Retina (tissue), 1 donor: ENCODE data around the gene PADI4.

Experiments used
- DNase-seq: peaks from one replicate; pipeline ENCODE4 v3.0.0-alpha.2; 2016

Gene PADI4

DNA sequence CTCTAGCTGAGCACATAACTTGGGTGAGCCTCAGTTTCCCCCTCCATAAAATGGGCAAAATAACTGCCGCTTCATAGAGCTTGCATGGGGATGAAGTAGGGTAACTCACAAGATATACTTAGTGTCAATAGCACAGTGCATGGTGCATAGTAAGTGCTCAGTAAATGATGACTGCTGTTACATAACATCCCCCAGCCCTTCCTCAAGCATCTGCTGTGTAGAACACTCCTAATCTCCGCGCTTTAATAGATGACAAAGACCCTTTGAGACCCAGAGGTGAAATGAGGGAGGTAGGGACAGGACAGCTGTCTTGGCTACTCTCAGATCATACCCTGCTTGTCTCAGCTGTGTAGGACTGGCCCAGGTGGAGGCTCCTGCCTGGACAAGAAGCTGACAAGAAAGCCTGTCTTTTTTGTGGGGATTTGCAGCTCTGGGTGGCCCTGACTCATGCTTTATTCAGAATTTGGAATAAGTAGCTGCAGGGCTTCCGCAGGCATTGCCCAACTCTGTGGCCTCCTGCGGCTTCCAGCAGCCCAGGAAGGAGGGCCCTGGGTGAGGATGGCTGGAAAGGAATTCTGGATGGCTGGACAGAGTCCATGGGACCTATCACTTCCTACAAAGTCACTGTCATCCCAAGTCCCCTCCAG, 20.7 kb upstream of the PADI4 start:
- DNase-seq = no peak

DNA sequence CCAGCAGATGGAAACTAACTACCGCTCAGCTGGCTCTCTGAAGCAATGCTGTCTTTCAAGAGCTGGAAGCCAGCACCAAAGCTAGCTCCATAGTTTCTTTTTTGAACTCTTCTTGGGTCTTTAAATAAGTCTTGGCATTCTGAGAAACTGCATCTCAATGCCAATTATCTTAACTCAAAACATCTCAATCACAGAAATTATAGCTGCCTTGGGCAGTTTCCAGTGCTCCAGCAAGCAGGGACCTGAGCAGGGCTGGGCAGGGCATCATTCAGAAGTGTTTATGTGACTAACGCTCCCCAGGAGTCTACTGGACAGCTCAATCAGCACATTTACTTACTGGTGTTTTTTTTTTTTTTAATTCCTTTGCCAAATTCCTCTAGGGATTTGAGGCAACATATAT, 18.3 kb upstream of the PADI4 start:
- no peak for DNase-seq

DNA sequence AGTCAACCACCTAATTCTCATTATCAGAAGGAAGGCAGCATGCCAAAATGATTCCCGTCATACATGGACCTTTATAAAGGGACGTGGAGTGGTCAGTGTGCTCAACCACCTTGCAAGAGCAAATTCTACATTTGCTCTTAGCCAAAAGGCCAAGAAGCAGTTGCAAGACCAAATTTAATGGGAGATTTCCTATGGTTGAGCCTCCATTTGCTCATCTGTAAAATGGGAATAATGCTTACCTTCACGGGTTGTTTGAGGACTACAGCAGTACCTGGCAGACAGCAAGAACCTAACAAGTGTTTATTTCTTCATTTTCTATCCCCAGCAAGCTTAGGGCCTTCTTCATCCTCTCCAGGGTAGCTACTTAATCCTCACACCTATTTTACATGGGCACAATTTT, 17.4 kb upstream of the PADI4 start:
- no peak for DNase-seq

DNA sequence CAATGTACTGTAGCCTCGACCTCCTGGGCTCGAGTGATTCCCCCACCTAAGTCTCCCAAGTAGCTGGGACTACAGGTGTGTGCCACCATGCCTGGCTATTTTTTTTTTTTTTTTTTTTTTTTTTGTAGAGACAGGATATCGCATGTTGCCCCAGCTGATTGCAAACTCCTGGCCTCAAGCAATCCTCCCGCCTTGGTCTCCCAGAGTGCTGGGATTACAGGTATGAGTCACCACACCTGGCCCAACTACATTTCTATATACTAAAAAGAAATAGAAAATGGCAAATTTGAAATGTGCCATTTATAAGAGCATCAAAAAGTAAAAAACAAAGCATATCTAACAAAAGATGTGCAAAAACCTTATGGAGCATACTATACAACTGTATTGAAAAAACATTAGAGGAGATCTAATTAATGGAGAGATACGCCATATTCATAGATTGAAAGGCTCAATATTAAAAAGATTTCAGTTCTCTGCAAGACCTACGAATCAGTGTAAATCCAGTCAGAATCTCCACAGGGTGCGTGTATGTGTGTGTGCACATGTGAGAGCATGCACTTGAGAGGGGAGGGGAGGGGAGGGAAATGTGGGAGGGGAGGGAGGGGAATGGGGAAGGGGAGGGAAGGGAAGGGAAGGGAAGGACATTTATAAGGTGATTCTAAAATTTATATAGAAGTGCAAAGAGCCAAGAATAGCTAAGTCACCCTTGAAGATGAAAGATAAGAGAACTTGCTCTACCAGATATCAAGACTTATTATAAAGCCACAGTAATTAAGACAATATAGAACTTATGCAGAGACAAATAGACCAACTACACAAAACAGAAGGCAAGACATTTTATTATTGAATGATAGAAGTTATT, 15.5 kb upstream of the PADI4 start:
- no peak for DNase-seq

DNA sequence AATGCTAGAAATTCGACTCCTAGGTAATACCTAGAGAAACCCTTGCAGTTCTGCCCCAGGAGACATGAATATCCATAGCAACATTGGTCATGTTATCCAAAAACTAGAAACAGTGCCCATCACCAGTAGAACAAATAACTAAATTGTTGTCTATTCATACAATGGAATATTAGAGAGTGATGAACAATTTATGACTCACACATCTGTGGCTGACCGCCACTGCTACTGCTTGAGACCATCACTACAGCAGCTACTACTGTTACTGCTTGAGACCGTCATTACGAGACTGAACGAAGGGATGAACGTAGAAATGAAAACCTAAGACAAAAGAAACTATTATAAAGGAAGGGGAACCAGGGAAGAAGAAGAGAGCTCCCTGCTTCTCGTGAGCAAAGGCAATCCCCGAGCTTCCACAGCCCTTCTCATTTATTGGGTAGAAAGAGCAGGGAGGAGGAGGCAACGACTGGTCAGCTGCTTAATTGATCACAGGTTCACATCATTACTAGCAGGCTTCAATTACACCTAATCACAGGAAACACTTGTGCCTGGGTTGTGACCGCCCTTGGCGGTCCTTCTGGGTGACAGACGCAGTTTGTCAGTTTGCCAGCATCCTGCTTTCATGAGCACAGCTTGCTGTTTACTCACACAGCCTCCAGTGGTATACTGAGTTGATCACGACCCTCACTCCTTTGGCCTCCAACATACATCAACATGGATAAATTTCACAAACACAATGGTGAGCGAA, 14.1 kb upstream of the PADI4 start:
- DNase-seq = no peak

DNA sequence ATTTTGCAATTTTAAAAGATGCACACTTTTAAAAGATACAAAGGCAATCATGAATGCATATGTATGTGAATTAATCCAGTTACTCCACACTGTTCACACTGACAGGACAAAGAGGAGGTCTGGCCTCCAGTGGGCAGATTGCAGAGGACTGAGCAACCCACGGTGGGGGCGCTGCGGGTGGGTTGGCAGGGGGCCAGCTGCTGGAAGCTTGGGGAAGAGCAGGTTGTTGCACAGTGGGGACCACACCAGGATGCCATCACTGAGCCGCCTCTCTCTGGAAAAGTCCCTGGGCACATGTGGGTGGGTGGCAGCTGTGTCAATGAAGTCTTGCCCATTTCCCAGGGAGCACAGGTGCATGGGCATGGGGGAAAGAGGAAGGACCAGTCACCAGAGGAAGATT, 12.7 kb upstream of the PADI4 start:
- no peak for DNase-seq

DNA sequence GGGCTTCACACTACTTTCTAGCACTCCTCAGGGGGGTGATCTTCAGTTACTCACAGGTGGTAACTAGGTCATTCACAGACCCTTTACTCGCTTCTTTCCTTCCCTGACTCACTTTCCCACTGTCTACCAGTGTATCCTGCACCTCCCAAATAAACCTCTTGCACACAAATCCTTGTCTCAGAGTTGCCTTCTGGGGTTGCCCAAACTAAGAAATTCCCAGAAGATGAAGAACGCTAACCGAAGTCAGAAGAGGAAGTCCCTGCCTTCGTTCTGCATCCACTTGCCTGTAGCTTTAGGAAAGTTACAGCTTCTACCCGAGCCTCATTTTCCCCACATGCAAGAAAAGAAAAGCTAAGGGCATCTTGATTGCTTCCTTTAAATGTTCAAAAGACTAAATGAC, 11.9 kb upstream of the PADI4 start:
- no peak for DNase-seq

DNA sequence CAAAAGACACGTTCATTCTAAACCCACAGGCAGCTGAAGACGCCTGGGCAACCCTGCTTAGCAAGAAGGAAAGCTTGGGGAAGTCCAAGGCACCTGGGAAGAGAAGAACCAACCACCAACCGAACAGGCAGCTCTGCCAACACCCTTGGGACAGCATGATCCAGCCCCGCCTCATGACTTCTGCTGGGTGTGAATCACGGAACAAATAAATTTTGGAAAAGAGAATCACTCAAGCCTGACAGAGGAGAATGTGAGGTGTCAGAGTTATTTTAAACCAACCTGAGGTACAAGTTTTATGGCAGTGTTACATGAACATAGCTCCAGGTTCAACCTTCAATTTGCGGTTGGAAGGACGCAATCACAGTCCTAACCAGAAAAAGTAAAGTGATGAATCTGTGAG, 10.0 kb upstream of the PADI4 start:
- DNase-seq = no peak

DNA sequence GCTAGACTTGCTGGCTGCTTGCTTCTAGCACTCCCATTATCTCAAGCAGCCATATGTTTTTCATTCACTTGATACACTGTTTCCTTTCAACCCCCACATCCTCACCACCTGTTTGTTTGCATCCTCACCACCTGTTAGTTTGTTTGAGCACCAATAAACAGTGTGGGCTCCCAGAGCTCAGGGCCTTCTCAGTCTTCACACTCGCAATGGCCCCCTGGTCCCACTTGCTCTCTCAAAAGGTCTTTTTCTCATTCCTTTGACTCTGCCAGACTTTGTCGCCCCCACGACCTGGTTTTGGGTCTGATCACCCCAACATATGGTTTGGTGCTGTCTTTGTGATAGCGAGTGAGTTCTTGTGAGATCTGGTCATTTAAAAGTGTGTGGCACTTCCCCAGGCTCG, 6.2 kb upstream of the PADI4 start:
- no peak for DNase-seq

DNA sequence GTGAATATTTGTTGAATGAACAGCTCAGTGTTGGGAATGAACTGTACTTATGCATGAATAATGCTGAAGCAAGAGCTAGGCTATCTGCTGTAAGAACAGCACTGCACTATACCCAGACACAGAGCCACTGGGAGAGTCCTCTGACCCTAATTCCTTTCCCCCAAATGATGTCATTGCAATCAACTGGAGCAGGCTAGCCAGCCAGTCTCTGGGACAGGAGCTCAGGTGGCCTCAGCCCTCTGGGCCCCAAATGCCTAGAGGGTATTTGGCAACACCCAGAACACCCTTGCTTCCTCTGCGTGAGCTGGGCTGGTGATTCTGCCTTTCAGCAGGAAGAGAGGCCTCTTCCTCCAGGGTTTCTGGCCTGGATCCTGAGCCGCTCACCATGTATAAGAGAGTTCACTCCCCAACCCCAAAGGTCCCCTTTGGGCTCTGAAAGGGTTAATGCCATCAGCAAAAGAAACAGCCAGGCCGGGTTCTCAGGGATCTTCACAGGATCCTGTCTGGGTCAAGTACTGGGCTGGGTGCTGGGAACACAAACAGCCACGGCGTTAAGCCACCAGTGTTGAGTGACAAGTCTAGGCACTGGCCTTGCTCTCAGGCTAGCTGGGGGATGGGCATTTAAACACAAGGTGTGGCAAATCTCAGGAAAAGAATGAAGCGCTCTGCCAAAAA, 3.7 kb upstream of the PADI4 start:
- DNase-seq = no peak

DNA sequence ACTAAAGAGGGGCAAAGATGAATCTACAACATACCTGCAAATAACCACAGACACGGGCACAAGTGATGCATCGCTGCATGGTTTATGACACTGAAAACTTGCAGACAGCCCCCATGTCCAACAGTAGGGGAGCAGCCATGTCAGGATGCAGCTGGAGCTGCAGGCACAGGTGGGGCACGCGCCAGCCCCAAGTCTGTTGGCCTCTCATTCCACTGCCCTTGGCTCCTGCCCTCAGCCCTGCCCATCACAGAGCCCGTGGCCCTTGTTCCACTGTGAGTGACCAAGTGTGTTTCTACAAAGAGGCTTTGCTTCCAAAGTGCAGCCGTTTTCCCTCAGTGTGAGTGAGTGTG, 3.2 kb upstream of the PADI4 start:
- no peak for DNase-seq

DNA sequence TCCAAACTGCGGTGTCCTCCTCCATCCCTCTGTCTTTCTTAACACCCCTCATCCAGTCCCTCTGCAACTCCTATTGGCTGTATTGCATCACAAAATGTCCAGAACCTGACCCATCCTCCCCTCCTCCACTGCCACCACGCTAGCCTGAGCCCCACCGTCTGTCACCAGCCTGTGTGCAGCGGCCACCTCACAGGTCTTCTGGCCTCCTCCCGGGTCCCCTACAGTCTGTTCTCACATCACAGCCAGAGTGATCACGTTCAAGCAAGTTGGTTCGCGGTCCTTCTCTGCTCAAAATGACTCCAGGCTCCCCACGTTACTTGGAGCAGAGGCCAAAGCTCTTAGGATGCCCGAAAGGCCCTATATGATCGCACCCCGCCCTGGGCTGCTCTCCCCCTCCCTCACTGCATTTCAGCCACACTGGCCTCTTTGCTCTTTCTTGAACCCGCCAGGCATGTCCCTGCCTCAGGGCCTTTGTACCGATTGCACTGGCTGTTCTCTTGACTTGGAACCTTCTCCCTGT, 2.4 kb upstream of the PADI4 start:
- no peak for DNase-seq

DNA sequence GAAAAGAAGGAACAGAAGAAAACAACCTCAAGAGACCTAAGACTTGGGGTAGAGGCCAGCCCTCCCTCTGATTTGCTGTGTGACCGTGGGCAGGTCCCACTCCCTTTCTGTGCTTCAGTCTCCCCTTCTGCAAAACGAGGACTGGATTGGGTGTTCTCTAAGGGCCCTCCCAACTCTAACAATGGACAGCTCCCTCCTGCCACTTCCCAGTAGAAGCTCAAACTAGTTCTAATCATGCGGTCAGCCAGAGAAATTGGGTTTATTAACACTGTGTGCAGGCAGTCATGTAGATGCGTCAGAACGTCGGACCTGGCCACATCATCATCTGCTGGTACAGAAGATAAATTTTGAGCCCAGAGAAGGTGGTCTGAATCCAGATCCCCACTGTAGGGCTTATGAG, 1.6 kb upstream of the PADI4 start:
- no peak for DNase-seq

DNA sequence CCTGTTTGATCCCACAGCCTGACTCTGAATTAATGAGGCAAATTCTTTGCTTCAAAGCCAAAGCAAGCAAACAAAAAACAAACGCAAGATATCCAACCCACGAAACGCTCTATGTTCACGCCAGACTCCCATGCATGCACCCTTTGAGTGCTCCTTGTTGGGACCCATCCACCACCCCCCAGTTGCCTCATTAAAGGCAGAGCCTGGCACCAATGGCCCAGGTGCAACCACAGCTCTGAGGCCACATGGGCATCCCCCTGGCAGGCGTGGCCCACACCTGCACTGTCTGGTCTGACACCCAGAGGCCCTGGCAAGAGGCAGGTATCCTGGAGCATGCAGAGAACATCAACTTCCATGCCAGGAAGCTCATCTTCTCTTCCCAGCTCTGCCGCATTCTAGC, 1.1 kb upstream of the PADI4 start:
- DNase-seq = no peak

DNA sequence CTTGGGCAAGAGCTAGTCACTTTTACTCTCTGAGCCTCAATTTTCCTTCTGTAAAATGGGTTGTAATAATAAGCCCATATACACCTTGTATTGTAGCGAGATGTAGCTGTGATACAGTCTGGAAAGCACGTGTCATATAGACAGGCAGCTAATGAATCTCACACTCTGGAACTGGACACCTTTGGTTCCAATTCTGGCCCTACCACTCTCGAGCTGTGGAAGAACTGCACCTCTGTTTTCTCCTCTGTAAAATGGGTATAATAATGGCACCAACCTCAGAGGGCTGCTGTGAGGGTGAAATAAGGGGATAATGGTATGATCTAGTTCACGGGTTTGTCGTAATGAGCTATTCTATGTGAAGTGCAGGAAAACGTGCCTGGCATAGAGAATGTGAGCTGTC, 668 bp upstream of the PADI4 start:
- no peak for DNase-seq

DNA sequence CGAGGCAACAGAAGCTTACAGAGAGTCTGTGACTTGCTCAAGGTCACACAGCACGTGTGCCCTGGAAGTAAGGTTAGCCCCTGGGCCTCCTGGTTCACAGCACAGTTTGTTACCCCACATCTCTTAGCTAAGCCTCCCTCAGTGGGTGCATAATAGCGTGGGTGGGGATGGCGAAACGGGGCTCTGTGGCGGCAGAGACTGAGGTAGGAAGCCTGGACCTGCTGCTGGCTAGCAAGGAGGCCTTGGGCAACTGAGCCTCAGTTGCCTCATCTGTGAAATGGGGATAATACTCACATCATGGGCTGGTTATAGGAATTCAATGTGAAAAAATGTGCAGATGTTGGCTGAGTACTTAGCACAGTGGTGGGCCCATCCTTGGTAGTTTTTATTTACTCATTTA, 596 bp downstream of the PADI4 start:
- no peak for DNase-seq

DNA sequence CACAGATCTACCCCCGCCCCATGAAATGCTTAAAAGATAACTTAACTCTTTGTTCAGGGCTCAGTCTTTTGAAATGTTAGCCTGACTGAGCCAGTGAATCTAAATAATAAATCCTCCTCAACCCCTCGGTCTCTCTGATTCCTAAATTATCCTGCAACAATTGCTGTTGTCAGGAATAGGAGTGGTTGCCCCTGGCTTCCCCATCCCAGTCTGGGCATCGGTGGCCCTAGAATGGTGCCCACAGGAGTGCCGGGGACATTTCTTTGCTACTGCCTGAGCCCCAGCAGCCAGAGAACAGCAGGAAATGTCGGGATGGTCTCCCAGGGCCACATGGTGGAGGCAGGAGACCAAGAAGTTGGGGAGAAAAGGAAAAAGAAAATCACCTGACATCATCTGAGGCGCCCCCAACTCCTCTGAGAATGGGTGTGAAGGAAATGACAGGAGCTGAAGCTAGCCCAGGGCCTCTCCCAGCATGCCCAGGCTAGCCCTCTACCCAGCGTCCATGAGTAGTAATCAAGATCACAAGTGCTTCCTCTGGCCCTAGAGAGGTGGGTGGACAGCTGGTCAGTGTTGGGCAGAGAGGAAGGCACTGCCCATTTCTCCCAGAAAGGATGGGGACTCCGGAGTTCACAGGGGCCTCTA, 1.6 kb downstream of the PADI4 start:
- no peak for DNase-seq

DNA sequence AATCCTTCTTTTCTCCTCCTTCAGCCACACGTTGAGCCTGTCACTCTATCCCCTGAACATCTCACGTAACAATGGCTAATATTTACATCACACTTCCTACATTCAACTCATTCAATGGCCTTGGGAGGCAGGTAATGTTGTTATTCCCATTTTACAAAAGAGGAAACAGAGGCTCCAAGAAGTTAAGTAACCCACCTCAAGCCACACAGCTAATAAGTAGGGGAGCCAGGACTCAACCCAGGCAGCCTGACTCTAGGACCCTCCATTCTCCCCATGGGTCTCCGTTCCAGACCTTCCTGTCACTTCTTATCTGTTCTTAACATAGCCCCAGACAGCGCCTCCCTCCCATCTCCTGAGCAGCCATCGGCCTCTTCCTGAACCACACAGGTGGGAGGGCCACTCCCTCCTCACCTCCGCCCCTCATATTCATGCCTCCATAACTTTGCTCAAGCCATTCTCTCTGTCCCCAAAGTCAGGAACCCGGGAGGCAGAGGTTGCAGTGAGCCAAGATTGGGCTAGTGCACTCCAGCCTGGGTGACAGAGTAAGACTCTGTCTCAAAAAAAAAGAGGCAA, 2.2 kb downstream of the PADI4 start:
- DNase-seq = no peak

DNA sequence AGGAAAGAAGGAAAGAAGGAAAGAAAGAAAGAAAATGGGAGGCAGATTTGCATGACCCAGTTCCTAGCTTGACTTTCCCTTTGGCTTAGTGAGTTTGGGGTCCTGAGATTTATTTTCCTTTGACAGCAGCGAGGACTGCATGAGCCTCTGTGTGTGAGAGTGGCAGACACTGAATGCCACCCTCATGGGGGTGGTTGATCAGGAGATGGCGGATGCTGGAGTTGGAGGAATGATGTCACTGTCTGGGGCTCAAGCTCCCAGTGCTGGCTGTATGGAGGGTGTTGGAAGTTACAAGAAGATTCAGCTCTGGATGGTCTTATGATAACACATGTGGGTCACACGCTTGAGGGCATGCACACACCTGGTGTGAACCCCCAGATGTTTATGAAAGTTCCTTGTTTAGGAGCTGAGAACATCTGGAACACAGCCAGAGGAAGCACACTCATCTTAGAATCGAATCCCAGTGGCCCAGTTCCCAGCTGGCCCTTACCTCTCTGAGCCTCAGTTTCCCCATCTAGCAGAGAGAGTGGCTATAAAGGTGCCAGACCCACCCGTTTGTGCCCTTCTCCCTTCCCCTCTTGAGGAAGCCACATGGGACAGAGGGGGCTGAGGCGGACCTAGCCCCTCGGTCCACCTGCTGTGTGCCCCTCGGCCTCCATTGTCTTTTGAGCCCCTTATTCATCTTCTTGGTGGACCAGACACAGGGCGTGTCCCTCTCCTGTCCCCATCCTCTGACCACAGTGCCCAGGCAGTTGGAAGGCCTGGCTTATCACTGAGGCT, 5.7 kb downstream of the PADI4 start:
- DNase-seq = no peak

DNA sequence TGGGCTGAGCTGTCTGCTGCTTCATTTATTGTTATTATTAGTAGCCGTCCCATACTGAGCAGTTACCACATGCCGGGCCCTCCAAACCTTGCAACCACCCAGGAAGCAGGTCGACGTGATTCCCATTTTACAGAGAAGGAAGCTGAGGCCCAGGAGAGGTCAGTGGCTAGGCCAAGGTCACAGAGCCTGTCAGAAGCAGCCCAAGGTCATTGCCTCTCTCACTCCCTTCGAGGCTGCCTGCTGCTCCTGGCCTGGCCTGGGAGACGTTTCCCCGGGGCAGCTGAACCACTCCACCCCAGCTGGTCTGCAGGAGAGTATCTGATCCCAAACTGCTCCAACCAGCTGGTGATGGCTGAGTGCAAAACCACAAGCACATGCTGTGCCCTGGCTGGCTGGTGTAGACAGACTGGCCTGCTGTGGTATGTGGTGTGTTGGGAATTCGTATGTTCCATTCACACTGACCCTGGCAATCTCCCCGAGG, 6.5 kb downstream of the PADI4 start:
- DNase-seq = no peak

DNA sequence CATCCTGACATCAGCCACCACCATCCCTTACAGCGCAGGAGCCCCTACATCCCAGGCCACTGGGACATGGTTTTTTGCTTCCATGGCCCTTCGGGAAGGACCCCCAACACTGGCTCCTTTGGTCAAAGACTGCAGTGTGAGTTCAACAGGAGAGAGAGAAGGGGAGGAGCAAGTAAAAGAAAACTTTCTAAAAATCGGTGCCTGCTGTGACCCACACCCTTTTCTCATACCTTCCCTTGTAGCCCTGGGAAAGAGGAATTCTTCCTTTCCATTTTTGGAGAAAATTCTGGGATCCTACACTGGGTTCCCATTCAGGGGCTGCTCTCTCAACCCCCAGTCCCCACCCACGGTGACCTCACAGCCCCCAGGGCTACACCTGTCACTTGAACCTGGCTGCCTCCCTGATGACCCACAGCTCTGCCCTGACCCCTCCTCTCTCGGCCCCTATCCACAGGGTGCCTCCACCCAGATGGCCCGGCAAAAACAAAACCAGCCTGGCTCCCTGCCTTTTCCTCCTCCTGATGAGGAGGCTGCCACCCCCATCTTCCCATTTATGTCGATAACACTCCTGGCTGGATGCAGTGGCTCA, 7.6 kb downstream of the PADI4 start:
- DNase-seq = no peak
